OCI-LY1 (cell line): ENCODE results near the gene TXNIP.

ENCODE experiments used
- CTCF ChIP-seq: fragments of 200-600 bp; sonication (generic), shearing (Covaris generic); IDR thresholded peaks from 2 replicates; pipeline ENCODE4 v1.5.1; 2017; ENCODE audit warnings: mild to moderate bottlenecking, antibody characterized with exemption, low read length, moderate library complexity, mixed read lengths
- EZH2 ChIP-seq: fragments of 200-600 bp; sonication (generic), shearing (Covaris generic); IDR thresholded peaks from 2 replicates; pipeline ENCODE4 v1.8.0; 2017; ENCODE audit warnings: borderline replicate concordance, mixed run types, mild to moderate bottlenecking, antibody characterized with exemption, low read length, moderate library complexity, mixed read lengths

- TF ChIP-seq CTCF (no peak), EZH2 (no peak)
These were observed 31.9 kb downstream of the TXNIP start, which contains the start of the genes ANKRD34A and POLR3GL for GRCh38 chr1:145964328-145965118.
